SK-N-SH treated with all-trans-retinoic acid at 6 μM for 48 hours (cell line): Measurements from ENCODE around the gene APLP1.

Experiments used
- ARNTL ChIP-seq: fragments of 450-650 bp; formaldehyde crosslinking; IDR thresholded peaks from 2 replicates; pipeline ENCODE4 v1.5.0; 2020; ENCODE audit warnings: low read depth, mild to moderate bottlenecking, moderate library complexity, borderline replicate concordance
- GLIS3 ChIP-seq: fragments of 250-450 bp; sonication (Bioruptor Pico); IDR thresholded peaks from 2 replicates; pipeline ENCODE4 v1.5.0; 2020; ENCODE audit warnings: mild to moderate bottlenecking, moderate library complexity
- ISL1 ChIP-seq: fragments of 250-450 bp; sonication (Bioruptor Pico); IDR thresholded peaks from 2 replicates; pipeline ENCODE4 v2.1.2; 2022; ENCODE audit warnings: mild to moderate bottlenecking, moderate library complexity
- PATZ1 ChIP-seq: fragments of 250-450 bp; sonication (Bioruptor Pico); IDR thresholded peaks from 2 replicates; pipeline ENCODE4 v1.8.0; 2020; ENCODE audit warnings: mild to moderate bottlenecking, moderate library complexity, borderline replicate concordance
- POU6F1 ChIP-seq: fragments of 250-450 bp; sonication (Bioruptor Pico); IDR thresholded peaks from 2 replicates; pipeline ENCODE4 v1.8.0; 2021; ENCODE audit warnings: low read depth, mild to moderate bottlenecking, moderate library complexity, borderline replicate concordance
- PPARA ChIP-seq: fragments of 250-450 bp; sonication (Bioruptor Pico); IDR thresholded peaks from 2 replicates; pipeline ENCODE4 v1.5.0; 2020; ENCODE audit warnings: mild to moderate bottlenecking, borderline replicate concordance
- TSHZ2 ChIP-seq: fragments of 250-450 bp; sonication (Bioruptor Pico); IDR thresholded peaks from 2 replicates; pipeline ENCODE4 v1.5.0; 2020; ENCODE audit warnings: mild to moderate bottlenecking, moderate library complexity
- ZFP30 ChIP-seq: fragments of 450-650 bp; formaldehyde crosslinking; IDR thresholded peaks from 2 replicates; pipeline ENCODE4 v1.5.0; 2022; ENCODE audit warnings: mild to moderate bottlenecking, moderate library complexity
- ZNF70 ChIP-seq: fragments of 450-650 bp; formaldehyde crosslinking; IDR thresholded peaks from 2 replicates; pipeline ENCODE4 v1.5.0; 2020; ENCODE audit warnings: mild to moderate bottlenecking, moderate library complexity

DNA sequence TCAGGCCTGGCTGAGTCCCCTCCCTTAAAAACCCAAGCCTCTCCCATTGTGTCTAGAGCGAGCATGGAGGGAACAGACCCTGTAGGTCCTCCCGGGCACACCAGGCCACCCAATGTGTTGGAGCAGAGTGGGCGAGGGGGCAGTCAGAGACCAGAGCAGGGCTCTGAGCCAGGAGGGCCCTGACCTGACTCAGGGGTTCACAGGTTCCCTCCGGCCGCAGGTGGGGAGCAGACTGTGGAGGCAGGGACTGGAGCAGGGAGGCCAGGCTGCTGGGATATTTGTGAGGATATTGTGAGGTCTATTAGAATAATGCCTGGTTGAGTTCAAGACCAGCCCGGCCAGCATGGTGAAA is 41.3 kb downstream of the APLP1 start:
- TF ChIP-seq ARNTL (CRISPR knock-in tag) (no peak), TSHZ2 (CRISPR knock-in tag) (no peak), PATZ1 (CRISPR knock-in tag) (no peak), ZFP30 (CRISPR knock-in tag) (no peak), ISL1 (no peak), ZNF70 (CRISPR knock-in tag) (no peak), GLIS3 (CRISPR knock-in tag) (no peak), POU6F1 (CRISPR knock-in tag) (no peak), PPARA (CRISPR knock-in tag) (no peak)
